ENCODE results near the gene ALDOC.

Gene ALDOC

GRCh38 chr17:28549236-28550132 is 27.2 kb downstream of the ALDOC start:
- Mint-ChIP-seq H3K9me3 (no peaks in the 10 kb centered on the region), H3K27me3 (no peaks in the 10 kb centered on the region), H3K36me3 (peaks cover 7% of the 10 kb centered on the region), H3K4me1 (peaks cover 52% of the 10 kb centered on the region), H3K4me3 (peak overlapping the region; percentile 55), H3K27ac (peak overlapping the region; percentile 88)

DNA sequence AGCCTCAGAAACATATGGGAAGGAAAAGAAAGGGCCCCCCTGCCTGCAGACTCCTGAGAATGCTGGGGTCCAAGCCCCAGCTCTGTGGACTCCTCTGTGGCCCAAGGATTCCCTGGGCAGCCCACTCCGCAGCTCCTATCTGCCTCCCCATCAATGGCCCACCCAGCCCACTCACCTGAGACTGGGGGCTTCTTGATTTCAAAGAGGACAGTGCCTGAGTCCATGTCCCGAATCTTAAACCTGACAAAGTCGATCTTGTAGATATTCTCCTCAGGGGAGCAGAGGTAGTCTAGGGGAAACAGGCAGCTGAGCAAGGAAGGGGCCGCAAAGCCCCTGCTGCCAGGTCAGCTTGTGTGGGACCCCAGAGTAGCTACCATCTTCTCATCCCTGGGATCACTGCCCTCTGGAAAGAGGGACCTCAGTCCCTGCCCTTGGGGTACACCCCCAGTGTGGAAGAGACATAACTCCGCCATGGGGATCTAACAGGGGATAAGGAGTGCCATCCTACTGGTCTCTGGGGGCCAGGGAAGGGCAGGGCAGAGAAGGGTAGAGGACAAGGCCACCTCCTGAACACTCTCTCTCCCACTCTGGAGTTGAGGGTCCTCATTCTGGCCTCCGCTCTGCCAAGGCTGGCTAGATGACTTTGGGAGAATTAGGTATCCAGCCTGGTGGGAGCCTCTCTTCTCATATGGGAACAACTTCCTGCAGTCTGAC is 28.1 kb downstream of the ALDOC start:
- H3K4me1 Mint-ChIP-seq, result peaks cover 52% of the 10 kb centered on the region
- H3K27ac Mint-ChIP-seq, result peak overlapping the region; percentile 88
- H3K36me3 Mint-ChIP-seq, result peaks cover under 1% of the 10 kb centered on the region
- no peaks in the 10 kb centered on the region for H3K27me3 Mint-ChIP-seq
- H3K4me3 Mint-ChIP-seq, result peak overlapping the region; percentile 57
- H3K9me3 Mint-ChIP-seq, result no peaks in the 10 kb centered on the region

DNA sequence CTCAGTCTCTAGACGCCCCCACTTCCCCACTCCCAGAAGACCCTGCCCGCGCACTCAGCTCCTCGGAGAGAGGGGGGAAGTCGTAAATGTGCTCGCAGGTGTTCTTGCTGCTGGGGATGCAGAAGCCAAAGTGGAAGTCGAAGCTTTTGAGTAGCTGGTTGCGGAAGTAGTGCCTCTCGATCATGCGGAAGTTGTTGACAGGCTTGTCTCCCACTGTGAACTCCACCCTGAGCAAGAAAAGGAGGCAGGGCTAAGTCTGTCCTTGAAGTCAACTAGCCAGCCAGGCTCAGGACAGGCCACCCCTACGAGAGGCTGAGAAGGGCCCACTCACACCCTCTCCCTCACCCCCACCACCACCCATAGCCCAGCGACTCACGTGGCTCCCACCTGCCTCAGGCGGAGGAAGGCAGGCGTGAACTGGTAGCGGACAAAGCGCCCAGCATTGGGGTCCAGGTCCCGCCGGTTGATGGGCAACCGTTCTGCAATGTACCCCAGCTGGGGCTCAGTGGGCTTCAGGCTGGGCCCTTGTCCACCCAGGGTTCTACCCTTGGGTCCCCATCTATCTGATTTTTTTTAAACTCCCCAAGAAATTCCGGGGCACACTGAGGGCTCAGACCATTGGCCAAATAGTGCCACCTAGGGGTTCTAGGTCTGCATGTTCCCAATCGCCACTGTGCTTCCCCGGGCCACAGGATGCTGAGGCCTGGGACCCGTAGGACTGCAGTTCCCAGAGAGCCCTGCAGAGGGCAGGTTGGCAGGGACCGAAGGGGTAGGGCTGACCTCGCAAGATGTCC is 28.9 kb downstream of the ALDOC start:
- Mint-ChIP-seq H3K36me3 (no peaks in the 10 kb centered on the region), H3K4me3 (peak overlapping the region; percentile 57), H3K27me3 (no peaks in the 10 kb centered on the region), H3K4me1 (peaks cover 49% of the 10 kb centered on the region), H3K9me3 (no peaks in the 10 kb centered on the region), H3K27ac (peak overlapping the region; percentile 86)

GRCh38 chr17:28547096-28547622 is 29.5 kb downstream of the ALDOC start:
- H3K36me3 Mint-ChIP-seq, result no peaks in the 10 kb centered on the region
- H3K27ac Mint-ChIP-seq, result peak overlapping the region; percentile 86
- no peaks in the 10 kb centered on the region for H3K9me3 Mint-ChIP-seq
- peaks cover 46% of the 10 kb centered on the region for H3K4me1 Mint-ChIP-seq
- no peaks in the 10 kb centered on the region for H3K27me3 Mint-ChIP-seq
- peak overlapping the region; percentile 57 for H3K4me3 Mint-ChIP-seq

- Mint-ChIP-seq H3K4me3 (no peak overlapping the region), H3K36me3 (no peaks in the 10 kb centered on the region), H3K27me3 (no peaks in the 10 kb centered on the region), H3K4me1 (peaks cover 35% of the 10 kb centered on the region), H3K27ac (no peak overlapping the region), H3K9me3 (no peaks in the 10 kb centered on the region)
Observed at GRCh38 chr17:28545787-28546415, 30.8 kb downstream of the ALDOC start.

- Mint-ChIP-seq H3K4me3 (no peak overlapping the region), H3K27ac (no peak overlapping the region), H3K27me3 (no peaks in the 10 kb centered on the region), H3K36me3 (no peaks in the 10 kb centered on the region), H3K9me3 (no peaks in the 10 kb centered on the region), H3K4me1 (peaks cover 27% of the 10 kb centered on the region)
Observed at GRCh38 chr17:28545141-28545503, 31.6 kb downstream of the ALDOC start.

GRCh38 chr17:28544402-28545140 is 32.1 kb downstream of the ALDOC start:
- no peaks in the 10 kb centered on the region for H3K27me3 Mint-ChIP-seq
- H3K4me3 Mint-ChIP-seq, result no peak overlapping the region
- H3K36me3 Mint-ChIP-seq, result no peaks in the 10 kb centered on the region
- no peaks in the 10 kb centered on the region for H3K9me3 Mint-ChIP-seq
- H3K4me1 Mint-ChIP-seq, result peaks cover 22% of the 10 kb centered on the region
- no peak overlapping the region for H3K27ac Mint-ChIP-seq

- H3K27me3 Mint-ChIP-seq, result no peaks in the 10 kb centered on the region
- no peaks in the 10 kb centered on the region for H3K36me3 Mint-ChIP-seq
- no peaks in the 10 kb centered on the region for H3K9me3 Mint-ChIP-seq
- no peak overlapping the region for H3K27ac Mint-ChIP-seq
- H3K4me3 Mint-ChIP-seq, result no peak overlapping the region
- H3K4me1 Mint-ChIP-seq, result no peaks in the 10 kb centered on the region
Observed at GRCh38 chr17:28541439-28541838, 35.3 kb downstream of the ALDOC start.

DNA sequence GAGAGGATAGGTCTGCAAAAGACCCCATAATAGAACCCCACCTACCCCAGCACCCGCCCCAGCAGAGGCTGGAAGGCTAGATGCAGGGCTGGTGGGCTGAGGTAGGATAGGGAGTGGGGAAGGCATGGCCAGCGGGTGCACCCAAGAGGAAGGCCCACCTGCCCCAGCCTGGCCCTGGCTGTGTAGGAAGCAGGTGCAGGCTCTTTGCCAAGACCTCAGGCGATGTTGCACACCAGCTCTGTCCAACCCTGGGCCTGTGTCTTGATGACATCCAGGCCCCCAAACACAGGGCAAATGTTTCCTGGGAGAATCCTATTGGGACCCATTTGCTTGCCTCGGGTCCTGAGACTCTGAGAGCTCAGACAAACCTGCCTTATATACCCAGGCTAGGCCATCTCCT is 36.5 kb downstream of the ALDOC start:
- no peak overlapping the region for H3K27ac Mint-ChIP-seq
- H3K4me1 Mint-ChIP-seq, result no peaks in the 10 kb centered on the region
- no peaks in the 10 kb centered on the region for H3K36me3 Mint-ChIP-seq
- H3K4me3 Mint-ChIP-seq, result no peak overlapping the region
- H3K9me3 Mint-ChIP-seq, result no peaks in the 10 kb centered on the region
- H3K27me3 Mint-ChIP-seq, result no peaks in the 10 kb centered on the region

DNA sequence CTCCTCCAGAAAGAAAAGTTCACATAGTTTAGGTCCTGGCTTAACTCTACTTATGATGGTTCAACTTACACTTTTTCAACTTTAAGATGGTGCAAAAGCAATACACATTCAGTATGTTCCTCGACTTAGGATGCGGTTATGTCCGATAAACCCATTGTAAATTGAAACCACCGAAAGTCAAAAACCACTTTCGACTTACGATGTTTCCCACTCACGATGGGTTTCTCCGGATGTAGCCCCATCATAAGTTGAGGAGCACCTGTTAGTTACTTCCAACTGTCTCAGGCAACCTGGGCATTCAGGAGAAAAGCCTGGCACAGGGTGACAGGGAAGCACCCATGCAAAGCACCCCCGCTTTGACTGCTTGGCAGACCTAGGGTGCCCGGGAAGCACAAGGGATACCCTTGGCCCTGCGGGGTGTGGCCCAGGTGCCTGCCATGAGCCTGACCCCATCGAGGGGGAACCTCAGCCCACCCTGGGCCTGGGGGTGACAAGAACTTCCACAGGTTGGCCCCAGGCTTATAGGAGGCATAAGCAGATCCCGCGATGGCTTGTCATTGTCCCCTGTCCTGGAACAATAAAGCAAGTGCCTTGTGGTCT is 38.3 kb downstream of the ALDOC start:
- H3K27ac Mint-ChIP-seq, result no peak overlapping the region
- H3K4me1 Mint-ChIP-seq, result no peaks in the 10 kb centered on the region
- no peaks in the 10 kb centered on the region for H3K27me3 Mint-ChIP-seq
- H3K4me3 Mint-ChIP-seq, result no peak overlapping the region
- H3K9me3 Mint-ChIP-seq, result no peaks in the 10 kb centered on the region
- no peaks in the 10 kb centered on the region for H3K36me3 Mint-ChIP-seq

- no peaks in the 10 kb centered on the region for H3K36me3 Mint-ChIP-seq
- no peaks in the 10 kb centered on the region for H3K4me1 Mint-ChIP-seq
- H3K9me3 Mint-ChIP-seq, result no peaks in the 10 kb centered on the region
- no peak overlapping the region for H3K27ac Mint-ChIP-seq
- no peak overlapping the region for H3K4me3 Mint-ChIP-seq
- H3K27me3 Mint-ChIP-seq, result no peaks in the 10 kb centered on the region
Observed at GRCh38 chr17:28537219-28537610, 39.5 kb downstream of the ALDOC start.

- no peaks in the 10 kb centered on the region for H3K27me3 Mint-ChIP-seq
- no peaks in the 10 kb centered on the region for H3K36me3 Mint-ChIP-seq
- no peaks in the 10 kb centered on the region for H3K4me1 Mint-ChIP-seq
- no peak overlapping the region for H3K4me3 Mint-ChIP-seq
- H3K9me3 Mint-ChIP-seq, result no peaks in the 10 kb centered on the region
- H3K27ac Mint-ChIP-seq, result no peak overlapping the region
Observed at GRCh38 chr17:28536532-28537218, 40.0 kb downstream of the ALDOC start.

- no peaks in the 10 kb centered on the region for H3K9me3 Mint-ChIP-seq
- H3K4me3 Mint-ChIP-seq, result no peak overlapping the region
- no peaks in the 10 kb centered on the region for H3K4me1 Mint-ChIP-seq
- H3K27me3 Mint-ChIP-seq, result no peaks in the 10 kb centered on the region
- H3K36me3 Mint-ChIP-seq, result no peaks in the 10 kb centered on the region
- no peak overlapping the region for H3K27ac Mint-ChIP-seq
Observed at GRCh38 chr17:28534740-28535375, 41.8 kb downstream of the ALDOC start.

Measured in activated naive CD4-positive, alpha-beta T cell treated with anti-CD3 and anti-CD28 coated beads, Interleukin-2, amount 50 U/mL, for 24 hours (primary cell).